ENCODE results near the gene GSG1L.

GSG1L gene

GRCh38 chr16:27770271-27771196 is 293.0 kb downstream of the GSG1L start:
- DNase-seq (ENCODE audit: low spot score): no peak

- DNase-seq (ENCODE audit: low spot score): no peak
Observed at GRCh38 chr16:27769561-27770255, 293.8 kb downstream of the GSG1L start.

DNA sequence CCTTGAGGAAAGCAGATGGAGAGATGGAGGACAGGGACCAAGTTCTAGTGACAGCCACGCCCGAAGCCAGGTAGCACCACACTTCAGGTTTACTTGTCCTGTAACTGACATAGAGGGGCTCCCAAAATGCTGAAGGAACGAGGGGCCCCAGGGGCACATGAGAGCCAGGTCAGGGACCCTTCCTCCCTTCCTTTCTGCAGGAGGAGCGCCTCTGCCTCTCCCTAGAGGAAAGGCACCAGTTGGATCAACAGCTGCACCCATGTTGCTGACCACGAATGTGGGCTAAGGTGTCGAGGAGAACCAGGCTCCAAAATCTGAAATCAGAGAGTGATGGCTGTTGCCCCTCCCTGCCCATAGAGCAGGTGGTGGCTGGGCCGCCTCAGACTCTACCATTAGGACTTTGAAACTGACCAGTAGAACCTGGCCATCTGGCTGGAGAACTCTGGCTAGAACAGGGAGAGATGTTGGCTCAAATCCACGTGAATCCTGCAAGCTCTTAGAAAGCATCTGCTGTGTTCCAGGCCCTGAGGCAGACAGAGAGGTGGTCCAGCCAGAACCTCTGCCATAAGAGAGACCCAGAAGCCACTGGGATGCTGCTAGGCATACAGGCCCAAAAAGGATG is 294.8 kb downstream of the GSG1L start:
- no peak for DNase-seq (ENCODE audit: low spot score)

- no peak for DNase-seq (ENCODE audit: low spot score)
Observed at GRCh38 chr16:27767971-27768591, 295.4 kb downstream of the GSG1L start.

GRCh38 chr16:27767081-27767480 is 296.4 kb downstream of the GSG1L start:
- no peak for DNase-seq (ENCODE audit: low spot score)

- DNase-seq (ENCODE audit: low spot score): no peak
Observed at GRCh38 chr16:27766236-27766925, 297.1 kb downstream of the GSG1L start.

DNA sequence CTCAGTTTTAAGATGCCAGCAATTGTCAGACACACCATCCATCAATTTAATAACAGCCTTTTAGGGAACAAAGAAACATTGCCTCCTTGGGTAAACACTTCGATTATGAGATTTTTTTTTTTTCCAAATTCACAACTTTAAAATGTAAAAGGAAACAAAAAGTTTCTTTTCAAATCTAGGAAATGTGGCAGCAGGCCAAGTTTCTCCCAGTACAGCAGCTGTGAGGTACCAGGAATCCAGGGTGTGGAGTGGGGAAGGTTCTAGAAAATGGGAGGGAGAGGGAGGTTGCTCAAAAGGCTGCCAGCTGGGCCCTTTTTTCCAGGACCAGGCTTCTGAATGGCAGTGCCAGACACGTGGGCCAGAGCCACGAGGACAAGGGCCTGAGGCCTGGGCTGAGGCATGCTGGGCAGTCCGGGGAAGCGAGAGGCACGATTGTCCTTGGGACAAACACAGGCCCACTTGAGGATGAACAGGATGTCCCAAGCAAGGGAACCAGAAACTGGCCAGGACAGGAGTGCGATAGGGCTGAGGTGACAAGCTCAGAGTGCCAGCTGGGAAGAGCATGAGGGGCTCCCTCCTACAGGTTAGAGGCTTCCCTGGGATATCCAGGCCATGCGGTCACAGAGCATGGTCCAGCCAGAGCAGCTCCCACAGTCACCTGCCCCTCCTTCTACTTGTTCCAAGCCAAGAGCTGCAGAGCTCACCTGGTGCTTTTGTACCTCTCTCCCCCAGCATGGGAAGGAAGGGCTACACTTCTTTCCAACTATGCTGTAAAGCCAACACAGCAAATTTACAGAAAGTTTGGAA is 298.4 kb downstream of the GSG1L start:
- no peak for DNase-seq (ENCODE audit: low spot score)

- DNase-seq (ENCODE audit: low spot score): no peak
Observed at GRCh38 chr16:27764427-27764826, 299.1 kb downstream of the GSG1L start.

DNA sequence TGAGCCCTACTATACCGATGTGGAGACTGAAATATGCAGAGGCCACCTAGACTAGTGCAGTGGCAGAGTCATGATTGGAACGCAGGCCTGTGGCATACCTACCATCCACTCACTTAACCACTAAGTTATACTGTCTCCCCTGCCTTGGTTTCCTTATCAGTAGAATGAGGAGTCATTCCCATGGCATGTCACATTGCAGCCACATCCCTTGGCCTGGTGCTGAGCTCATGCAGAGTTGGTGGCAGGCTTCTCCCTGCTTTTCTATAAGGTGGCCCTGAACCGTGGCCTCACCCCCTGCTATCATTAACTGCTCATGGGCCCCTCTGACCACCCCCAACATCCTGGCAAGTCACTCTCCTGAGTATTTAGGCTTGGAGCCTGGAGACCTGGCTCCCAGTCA is 301.1 kb downstream of the GSG1L start:
- DNase-seq (ENCODE audit: low spot score): no peak

DNA sequence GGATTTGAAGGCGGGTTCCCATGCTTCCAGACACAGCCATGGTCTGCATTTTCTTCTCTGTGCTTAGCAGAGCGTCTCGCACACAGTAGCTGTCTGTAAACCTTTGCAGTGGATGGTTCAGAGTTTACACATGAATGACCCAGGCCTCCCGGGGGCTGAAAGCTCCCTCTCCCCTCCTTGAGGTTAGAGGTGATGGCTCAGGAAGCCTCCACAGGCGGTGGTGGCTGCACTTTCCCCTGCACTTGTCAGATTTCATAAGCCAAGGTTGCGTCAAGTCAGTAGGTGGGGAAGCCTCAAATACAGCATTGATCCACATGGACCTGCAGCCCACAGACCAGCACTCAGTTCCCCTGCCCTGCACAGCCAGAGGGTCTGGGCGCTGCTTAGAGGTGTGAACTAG is 301.7 kb downstream of the GSG1L start:
- no peak for DNase-seq (ENCODE audit: low spot score)

DNA sequence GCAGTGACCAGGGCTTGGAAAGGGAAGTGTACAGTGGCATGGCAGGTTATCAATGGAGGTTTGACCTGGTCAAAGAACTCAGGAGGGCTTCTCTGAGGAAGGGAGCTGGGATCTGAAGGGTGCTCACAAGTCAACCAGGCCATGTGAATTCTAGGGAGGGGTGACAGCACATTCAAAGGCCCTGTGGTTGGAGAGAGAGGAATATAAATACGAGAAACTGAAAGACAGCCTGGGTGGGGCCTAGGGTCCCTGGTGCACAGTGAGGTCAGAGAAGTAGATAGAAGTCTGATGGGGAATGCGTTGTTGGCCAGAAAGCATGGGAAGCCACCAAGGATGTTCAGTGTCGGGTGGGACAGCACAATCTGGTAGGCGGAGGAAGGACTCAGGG is 302.7 kb downstream of the GSG1L start:
- DNase-seq (ENCODE audit: low spot score): no peak

DNA sequence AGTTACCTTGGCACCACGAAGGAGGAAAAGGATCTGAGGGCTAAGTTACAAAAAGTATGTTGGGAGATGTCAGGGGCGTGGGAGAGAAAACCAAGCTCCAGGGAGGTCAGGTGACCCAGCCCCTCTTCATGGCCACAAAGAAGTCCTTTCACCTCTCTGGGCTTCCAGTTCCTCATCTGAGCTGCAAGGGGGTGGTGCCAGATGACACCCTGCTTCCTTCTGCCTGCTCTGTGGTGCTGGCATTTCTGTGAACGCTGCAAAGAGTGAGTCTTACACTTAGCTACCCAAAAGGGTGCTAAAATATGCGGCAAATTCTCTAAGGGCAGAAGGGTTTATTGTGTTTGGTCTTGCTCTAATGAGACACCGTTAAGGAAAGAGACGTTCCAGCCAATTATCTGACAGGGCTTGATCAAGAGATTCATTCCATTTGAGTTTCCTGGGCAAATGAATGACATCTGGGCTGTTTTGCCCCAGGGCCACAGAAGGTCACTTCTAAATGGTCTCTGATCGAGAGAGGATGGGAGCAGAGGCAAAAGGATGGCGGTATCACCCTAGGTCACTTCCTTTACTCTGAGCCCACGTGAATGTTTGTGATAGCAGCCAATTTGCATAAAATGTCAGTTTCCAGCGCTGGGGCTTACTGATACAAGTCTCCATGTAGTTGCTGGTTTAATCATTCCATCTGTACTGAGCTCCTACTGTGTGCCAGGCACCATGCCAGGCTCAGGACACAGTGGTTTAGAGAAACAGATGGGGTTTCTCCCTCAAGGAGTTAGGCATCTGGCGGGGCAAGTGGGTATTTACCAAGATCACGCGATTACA is 303.3 kb downstream of the GSG1L start:
- DNase-seq (ENCODE audit: low spot score): no peak

GRCh38 chr16:27759301-27759871 is 304.1 kb downstream of the GSG1L start:
- DNase-seq (ENCODE audit: low spot score): no peak

GRCh38 chr16:27758544-27758943 is 305.0 kb downstream of the GSG1L start:
- no peak for DNase-seq (ENCODE audit: low spot score)

GRCh38 chr16:27756206-27756970 is 307.1 kb downstream of the GSG1L start:
- DNase-seq (ENCODE audit: low spot score): no peak

GRCh38 chr16:27754788-27755690 is 308.5 kb downstream of the GSG1L start:
- no peak for DNase-seq (ENCODE audit: low spot score)

GRCh38 chr16:27753563-27753962 is 310.0 kb downstream of the GSG1L start:
- DNase-seq (ENCODE audit: low spot score): no peak

- DNase-seq (ENCODE audit: low spot score): no peak
Observed at GRCh38 chr16:27752241-27752640, 311.3 kb downstream of the GSG1L start.
